T-helper 2 cell treated with Interferon-gamma antibody and Interleukin-4, amounts not matched to agents 100 ng/mL and 5 ng/mL, for 36 hours (primary cell): ENCODE measurements around the gene PWWP2A. TPM values are rescaled to one million over a fixed set of nuclear protein-coding genes. Genes with fewer than 3 reads are reported as not detected.
"Not testable (repeated sequence)": the region's sequence is repeated elsewhere in the genome, so short reads cannot be mapped to it uniquely, and the experiment has no call there.

Experiments used
- intact Hi-C: fragments of 100-400 bp; cut with micrococcal nuclease; formaldehyde crosslinking; loops from one replicate; pipeline ENCODE4 v1.15.1; 2023
- total RNA-seq: library from RNA; stranded (reverse); gene quantifications from 2 replicates; pipeline ENCODE4 v1.2.3, GENCODE V29; 2022

PWWP2A gene
- total RNA-seq, 1 donor from 2014 or later: 28.9 TPM

- intact Hi-C loops: loop anchor here (10.0 kb wide), 1 partner anchor 262 kb away; no protein-coding TSS in a partner anchor
Observed at GRCh38 chr5:160082614-160083500, 36.4 kb downstream of the PWWP2A start.

DNA sequence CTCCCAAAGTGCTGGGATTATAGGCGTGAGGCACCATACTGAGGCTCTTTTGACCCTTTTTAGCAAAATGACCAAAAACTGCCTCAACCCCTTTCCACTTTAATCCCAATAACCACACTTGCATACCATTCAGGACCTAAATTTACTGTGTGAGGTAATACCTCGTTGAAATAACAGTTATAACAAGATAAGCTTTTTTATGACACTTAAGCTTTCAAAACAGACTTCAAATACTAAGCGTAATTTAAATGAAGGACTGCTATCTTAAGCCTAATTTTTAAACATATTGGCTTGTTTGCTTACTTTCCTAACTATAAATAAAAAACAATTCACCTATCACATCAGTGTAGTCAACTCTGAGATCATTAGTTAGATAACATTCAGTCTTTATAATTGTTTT is 37.8 kb downstream of the PWWP2A start:
- intact Hi-C loops: loop anchor here (10.0 kb wide), 1 partner anchor 263 kb away; no protein-coding TSS in a partner anchor

GRCh38 chr5:160079753-160080152 is 39.5 kb downstream of the PWWP2A start:
- intact Hi-C loops: loop anchor here (10.0 kb wide), 1 partner anchor 265 kb away; no protein-coding TSS in a partner anchor

- intact Hi-C loops: no loop called here
Observed at GRCh38 chr5:160076997-160077396, 42.3 kb downstream of the PWWP2A start.

GRCh38 chr5:160075073-160075472 is 44.2 kb downstream of the PWWP2A start:
- intact Hi-C loops: no loop called here

DNA sequence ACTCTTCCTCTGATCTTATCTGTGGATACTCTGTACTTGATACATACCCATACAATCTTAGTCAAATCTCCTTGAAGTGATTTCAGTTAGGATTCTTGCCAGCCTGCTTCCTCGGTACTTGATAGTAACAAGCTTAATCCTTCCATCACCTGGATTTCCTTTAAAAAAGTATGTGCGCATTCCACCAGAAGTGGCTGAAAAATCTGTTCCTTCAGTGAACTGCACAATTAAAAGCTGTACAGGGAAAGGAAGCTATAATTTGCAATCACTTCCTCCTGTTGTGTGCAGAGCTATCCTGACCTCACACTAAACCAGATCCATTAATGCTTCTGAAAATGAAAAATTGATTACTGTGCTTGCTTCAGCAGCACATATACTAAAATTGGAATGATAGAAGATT is 47.3 kb downstream of the PWWP2A start:
- intact Hi-C loops: no loop called here

- intact Hi-C loops: no loop called here
Observed at GRCh38 chr5:160071516-160071915, 47.7 kb downstream of the PWWP2A start.

DNA sequence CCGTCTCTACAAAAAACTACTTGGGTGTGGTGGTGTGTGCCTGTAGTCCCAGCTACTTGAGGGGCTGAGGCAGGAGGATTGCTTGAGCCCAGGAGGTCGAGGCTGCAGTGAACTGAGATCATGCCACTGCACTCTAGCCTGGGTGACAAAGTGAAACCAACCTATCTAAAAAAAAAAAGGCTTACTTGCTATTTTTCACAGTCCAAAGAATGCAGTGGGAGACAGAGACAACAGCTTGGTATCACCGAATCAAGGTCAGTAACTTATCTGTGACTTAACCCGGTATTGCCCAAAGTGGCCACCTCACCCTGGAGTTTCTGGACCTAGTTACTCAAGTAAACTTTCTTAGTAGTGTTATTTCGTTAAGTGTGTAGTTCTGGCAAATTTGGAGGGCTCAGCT is 50.1 kb downstream of the PWWP2A start:
- intact Hi-C loops: not testable (repeated sequence)

- intact Hi-C loops: no loop called here
Observed at GRCh38 chr5:160064995-160065614, 54.1 kb downstream of the PWWP2A start.

DNA sequence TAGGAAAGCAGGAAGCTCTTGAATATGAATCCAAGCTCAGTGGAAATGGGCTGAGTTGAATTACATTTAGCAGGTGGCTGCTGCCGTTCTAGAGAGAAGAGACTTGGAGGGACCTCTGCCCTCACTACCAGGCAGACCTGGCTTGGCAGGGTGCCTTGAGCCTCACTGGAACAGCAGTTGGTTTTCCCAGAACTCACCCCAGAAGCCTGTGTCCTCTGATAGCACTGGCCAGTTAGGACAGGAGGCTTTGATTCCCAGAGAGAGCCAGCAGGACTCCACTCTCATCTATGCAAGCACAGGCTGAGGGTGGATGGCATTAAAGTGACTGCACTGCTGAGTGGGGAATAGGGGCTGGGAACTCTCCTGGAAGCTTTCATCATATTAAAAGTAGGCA is 54.8 kb downstream of the PWWP2A start:
- intact Hi-C loops: no loop called here

GRCh38 chr5:160061770-160062169 is 57.5 kb downstream of the PWWP2A start:
- intact Hi-C loops: no loop called here

GRCh38 chr5:160060001-160060400 is 59.2 kb downstream of the PWWP2A start:
- intact Hi-C loops: no loop called here

DNA sequence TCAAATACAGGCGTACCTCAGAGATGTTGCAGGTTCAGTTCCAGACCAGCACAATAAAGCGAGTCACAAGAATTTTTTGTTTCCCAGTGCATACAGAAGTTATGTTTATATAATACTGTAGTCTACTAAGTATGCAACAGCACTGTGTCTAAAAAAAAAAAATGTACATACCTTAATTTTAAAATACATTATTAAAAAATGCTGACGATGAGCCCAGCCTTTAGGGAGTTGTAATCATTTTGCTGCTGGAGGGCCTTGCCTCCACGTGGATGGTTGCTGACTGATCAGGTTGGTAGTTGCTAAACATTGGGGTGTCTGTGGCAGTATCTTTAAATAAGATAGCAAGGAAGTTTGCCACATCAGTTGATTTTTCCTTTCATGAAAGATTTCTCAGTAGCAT is 62.0 kb downstream of the PWWP2A start:
- intact Hi-C loops: no loop called here

DNA sequence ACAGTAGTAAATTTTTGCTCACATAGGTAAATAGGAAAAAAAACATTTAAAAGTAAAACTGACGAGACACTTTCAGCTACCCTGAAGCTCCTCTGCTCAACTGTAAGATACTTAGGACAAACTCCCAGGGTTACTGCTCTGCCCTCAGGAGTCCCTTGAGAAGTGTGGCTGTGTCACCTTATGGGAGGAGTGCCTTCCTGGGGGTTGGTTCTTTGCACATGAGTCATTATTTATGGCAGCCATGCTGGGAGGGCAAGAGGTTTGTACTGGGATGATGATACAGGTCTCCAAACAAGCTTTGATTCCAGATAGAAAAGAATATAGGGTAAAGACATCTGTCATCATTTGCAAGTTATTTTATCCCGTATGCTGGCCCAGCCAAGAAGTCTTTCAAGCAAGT is 64.4 kb downstream of the PWWP2A start:
- intact Hi-C loops: no loop called here

- intact Hi-C loops: no loop called here
Observed at GRCh38 chr5:160054047-160054446, 65.2 kb downstream of the PWWP2A start.

- intact Hi-C loops: no loop called here
Observed at GRCh38 chr5:160049099-160049498, 70.2 kb downstream of the PWWP2A start.

DNA sequence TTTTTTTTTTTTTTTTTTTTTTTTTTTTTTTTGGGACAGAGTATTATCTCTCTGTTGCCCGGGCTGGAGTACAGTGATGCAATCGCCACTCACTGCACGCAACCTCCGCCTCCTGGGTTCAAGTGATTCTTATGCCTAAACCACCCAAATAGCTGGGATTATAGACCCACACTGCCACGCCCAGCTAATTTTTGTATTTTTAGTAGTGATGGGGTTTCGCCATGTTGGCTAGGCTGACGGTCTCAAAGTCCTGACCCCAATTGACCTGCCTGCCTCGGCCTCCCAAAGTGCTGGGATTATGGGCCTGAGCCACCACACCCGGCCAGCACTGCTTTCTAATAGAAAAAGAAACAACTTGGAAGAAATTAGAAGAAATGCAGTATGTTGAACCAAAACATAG is 71.1 kb downstream of the PWWP2A start:
- intact Hi-C loops: no loop called here

GRCh38 chr5:160047423-160047822 is 71.8 kb downstream of the PWWP2A start:
- intact Hi-C loops: no loop called here

DNA sequence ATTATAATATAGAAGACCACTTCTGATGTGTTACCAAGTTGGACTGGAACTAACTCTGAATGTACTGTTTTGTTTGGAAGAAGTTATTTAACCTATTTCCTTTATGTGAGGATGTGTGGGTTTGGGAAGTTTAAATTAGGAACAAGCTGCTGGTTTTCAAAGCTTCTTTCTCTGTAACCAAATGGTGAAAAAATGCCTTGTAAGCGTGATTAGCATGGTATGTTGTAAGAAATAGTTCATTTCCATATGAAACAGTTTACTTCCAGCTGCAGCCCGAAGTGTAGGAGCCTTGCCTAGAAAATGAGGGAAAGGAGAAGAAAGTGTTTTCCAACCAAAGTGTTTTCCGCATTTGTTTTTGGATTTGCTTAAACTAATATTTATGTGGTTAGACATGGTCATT is 74.3 kb downstream of the PWWP2A start:
- intact Hi-C loops: no loop called here

- intact Hi-C loops: no loop called here
Observed at GRCh38 chr5:160044391-160044804, 74.9 kb downstream of the PWWP2A start.

DNA sequence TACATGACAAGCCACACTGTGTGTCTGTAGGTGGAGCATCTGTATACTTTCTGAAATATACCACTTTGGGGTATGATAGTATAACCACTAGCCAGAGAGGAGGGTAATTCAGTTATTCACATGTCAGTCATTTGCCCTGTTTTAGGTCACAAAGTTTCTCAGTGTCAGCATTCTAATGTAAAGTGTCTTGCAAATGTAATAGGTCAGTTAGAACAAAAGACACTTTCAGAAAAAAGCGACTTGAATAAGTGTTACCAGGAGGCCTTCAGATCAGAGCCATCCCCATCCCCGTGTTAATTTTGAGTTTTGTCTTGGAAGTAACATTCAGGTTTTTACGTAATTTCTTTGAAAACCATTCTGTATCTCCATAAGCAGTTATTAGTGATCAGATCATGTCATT is 76.6 kb downstream of the PWWP2A start:
- intact Hi-C loops: no loop called here
